HCT116 (cell line): Measurements from ENCODE around the gene SLC6A8. TPM values are rescaled to one million over a fixed set of nuclear protein-coding genes. Genes with fewer than 3 reads are reported as not detected.

Experiments
- ATAC-seq: fragments of 200-7000 bp; cut with Tn5 transposase; 2 replicates; pipeline ENCODE4 v1.9.1; 2020; ENCODE audit warnings: mild to moderate bottlenecking, moderate library complexity
- BruUV-seq: library from RNA; stranded (reverse); fragments of 400-500 nt; replicated peaks from 2 replicates; lab custom pipeline; 2021; lab: Mats Ljungman, UMichigan
- CTCF ChIA-PET: fragments of 300-600 bp; sonication (Branson Sonifier 250); formaldehyde crosslinking; loops from one replicate; lab custom pipeline; 2021; ENCODE audit warnings: antibody characterized with exemption; lab: Charles Lee
- POLR2A ChIA-PET: fragments of 300-600, 350-600 bp; sonication (Branson Sonifier 250); formaldehyde crosslinking; loops from one replicate; lab custom pipeline; 2021; ENCODE audit warnings: antibody characterized with exemption; lab: Charles Lee
- RAD21 ChIA-PET, 2 experiments: fragments of 300-600 bp; sonication (Branson Sonifier 250); formaldehyde crosslinking; loops; one replicate each; lab custom pipeline; 2023; ENCODE audit warnings: low total read pairs in 2 of 2; ENCODE audit not compliant: uncharacterized antibody in 2 of 2, unreplicated experiment in 2 of 2, low non-redundant PET in 1 of 2; lab: Charles Lee
- DNase-seq: peaks from one replicate; pipeline ENCODE4 v3.0.0-alpha.2; 2010; ENCODE audit warnings: low read depth, low spot score
- H2AFZ ChIP-seq: fragments of 200-600 bp; shearing (Covaris generic), sonication (generic); 2 replicates; pipeline ENCODE4 v1.6.1; 2017; ENCODE audit warnings: low read depth, mixed run types, mixed read lengths, antibody characterized with exemption, low read length; ENCODE audit not compliant: poor library complexity, severe bottlenecking
- H3K27ac ChIP-seq: 2 replicates; pipeline ENCODE4 v1.5.1; 2012; ENCODE audit warnings: low read depth, low read length
- H3K27me3 ChIP-seq: fragments of 200-600 bp; sonication (generic); 2 replicates; pipeline ENCODE4 v1.6.1; 2016; ENCODE audit warnings: mixed run types, low read length, mixed read lengths; ENCODE audit not compliant: insufficient read depth
- H3K36me3 ChIP-seq, 2 experiments: fragments of 200-500 bp in 1 of 2; fragments of 200-600 bp in 1 of 2; sonication (Bioruptor generic) in 1 of 2; sonication (generic) in 1 of 2; 2 replicates each; pipeline versions ENCODE4 v1.5.1 to v1.6.1; 2014 to 2016; ENCODE audit warnings: low read length in 2 of 2, inconsistent platforms in 1 of 2, mixed read lengths in 1 of 2, mixed run types in 1 of 2; ENCODE audit not compliant: insufficient read depth in 2 of 2, control insufficient read depth in 1 of 2
- H3K4me1 ChIP-seq, 2 experiments: fragments of 200-600 bp in 1 of 2; sonication (generic) in 1 of 2; 2 replicates each; pipeline versions ENCODE4 v1.5.1 to v1.6.1; 2012 to 2017; ENCODE audit warnings: low read length in 2 of 2, inconsistent platforms in 1 of 2, mild to moderate bottlenecking in 1 of 2, mixed read lengths in 1 of 2, mixed run types in 1 of 2, moderate library complexity in 1 of 2; ENCODE audit not compliant: insufficient read depth in 2 of 2, control insufficient read depth in 1 of 2
- H3K4me2 ChIP-seq: fragments of 200-600 bp; sonication (generic); 2 replicates; pipeline ENCODE4 v1.6.1; 2017; ENCODE audit warnings: mixed run types, low read length, mixed read lengths
- H3K4me3 ChIP-seq, 2 experiments: fragments of 200-600 bp in 1 of 2; sonication (generic) in 1 of 2; replicated peaks in 1 of 2; 2 replicates each; pipeline ENCODE4 v1.5.1; 2011 to 2016; ENCODE audit warnings: low read length in 2 of 2, control low read depth in 1 of 2, low read depth in 1 of 2, mild to moderate bottlenecking in 1 of 2, mixed read lengths in 1 of 2, mixed run types in 1 of 2
- H3K79me2 ChIP-seq: fragments of 200-600 bp; sonication (generic); 2 replicates; pipeline ENCODE4 v1.6.1; 2017; ENCODE audit warnings: mild to moderate bottlenecking, mixed run types, low read length, moderate library complexity, mixed read lengths; ENCODE audit not compliant: insufficient read depth
- H3K9ac ChIP-seq: fragments of 200-600 bp; sonication (generic); 2 replicates; pipeline ENCODE4 v1.6.1; 2016; ENCODE audit warnings: low read length, mixed read lengths
- H3K9me2 ChIP-seq: fragments of 200-600 bp; sonication (generic), shearing (Covaris generic); 2 replicates; pipeline ENCODE4 v1.6.1; 2017; ENCODE audit warnings: mixed run types, mild to moderate bottlenecking, moderate library complexity; ENCODE audit not compliant: insufficient read depth
- H3K9me3 ChIP-seq, 2 experiments: fragments of 200-500 bp in 1 of 2; fragments of 200-600 bp in 1 of 2; sonication (Bioruptor generic) in 1 of 2; sonication (generic) in 1 of 2; 2 replicates each; pipeline ENCODE4 v1.6.1; 2014 to 2017; ENCODE audit warnings: low read length in 2 of 2, mixed read lengths in 2 of 2, inconsistent platforms in 1 of 2, low read depth in 1 of 2, mild to moderate bottlenecking in 1 of 2, mixed run types in 1 of 2, moderate library complexity in 1 of 2; ENCODE audit not compliant: control insufficient read depth in 1 of 2, insufficient read depth in 1 of 2
- H4K20me1 ChIP-seq: fragments of 200-600 bp; sonication (generic), shearing (Covaris generic); 2 replicates; pipeline ENCODE4 v1.6.1; 2017; ENCODE audit warnings: mixed run types, mild to moderate bottlenecking, moderate library complexity; ENCODE audit not compliant: insufficient read depth
- CTCF ChIP-seq, 3 experiments: fragments of 200-600 bp in 1 of 3; sonication (generic) in 1 of 3; IDR thresholded peaks in 2 of 3; conservative IDR thresholded peaks in 1 of 3; 2 replicates each; pipeline ENCODE4 v1.5.1; 2012 to 2017; ENCODE audit warnings: low read depth in 2 of 3, low read length in 2 of 3, antibody characterized with exemption in 1 of 3, borderline replicate concordance in 1 of 3, control low read depth in 1 of 3, mild to moderate bottlenecking in 1 of 3, mixed read lengths in 1 of 3, mixed run types in 1 of 3, moderate library complexity in 1 of 3; ENCODE audit not compliant: insufficient read depth in 1 of 3
- ELF1 ChIP-seq: IDR thresholded peaks from 2 replicates; pipeline ENCODE4 v1.6.1; 2012; ENCODE audit warnings: low read depth, borderline replicate concordance
- EZH2 ChIP-seq: fragments of 200-600 bp; sonication (generic); IDR thresholded peaks from 2 replicates; pipeline ENCODE4 v1.6.1; 2017; ENCODE audit warnings: antibody characterized with exemption, mixed run types
- FOSL1 ChIP-seq: IDR thresholded peaks from 2 replicates; pipeline ENCODE4 v1.6.1; 2012; ENCODE audit warnings: low read depth
- POLR2A ChIP-seq: IDR thresholded peaks from 2 replicates; pipeline ENCODE4 v1.7.0; 2011; ENCODE audit warnings: borderline replicate concordance; ENCODE audit not compliant: insufficient read depth, insufficient read length; ENCODE audit errors: extremely low read depth
- POLR2AphosphoS5 ChIP-seq: IDR thresholded peaks from 2 replicates; pipeline ENCODE4 v1.6.1; 2011; ENCODE audit warnings: mild to moderate bottlenecking, low read depth, low read length, moderate library complexity
- SIN3A ChIP-seq: IDR thresholded peaks from 2 replicates; pipeline ENCODE4 v1.6.1; 2012; ENCODE audit warnings: low read depth
- SRF ChIP-seq: IDR thresholded peaks from 2 replicates; pipeline ENCODE4 v1.6.1; 2012; ENCODE audit warnings: low read depth
- ZNF274 ChIP-seq: fragments of 200-500 bp; sonication (Bioruptor generic); IDR thresholded peaks from 2 replicates; pipeline ENCODE4 v1.6.1; 2014; ENCODE audit warnings: mild to moderate bottlenecking, low read depth, low read length, inconsistent platforms
- intact Hi-C: fragments of 100-400 bp; cut with micrococcal nuclease; formaldehyde crosslinking; loops from 2 replicates; pipeline ENCODE4 v1.10.0; 2022
- total RNA-seq: library from RNA; stranded (reverse); gene quantifications from one replicate; pipeline ENCODE4 v1.2.1, GENCODE V29; 2021; ENCODE audit not compliant: unreplicated experiment

Gene SLC6A8
- total RNA-seq, 1 experiment from 2014 or later: 101 TPM

- H3K27me3 ChIP-seq: no peaks in the 10 kb centered on the region
- CTCF ChIA-PET: interaction anchor here (0.8 to 2.5 kb wide), 14 partner anchors 11 to 251 kb away, joined by 3 to 25 read pairs (median 5); partner anchors contain the start of gene SLC6A8
- no peaks in the 10 kb centered on the region for H3K9me3 ChIP-seq
- no peak overlapping the region for H2AFZ ChIP-seq
- 0 out of 4 replicates have a peak, but pooled peaks cover 0 to 3% of the 10 kb centered on the region in 2 experiments for H3K4me1 ChIP-seq
- H3K4me2 ChIP-seq: no peak overlapping the region
- BruUV-seq: no TSS peak
- no peaks in the 10 kb centered on the region for H3K79me2 ChIP-seq
- RAD21 ChIA-PET: interaction anchor here (0.7 to 1.1 kb wide), 3 partner anchors 129 to 277 kb away, joined by 3 to 7 read pairs (median 4); no protein-coding TSS in a partner anchor
- no peaks in the 10 kb centered on the region for H3K36me3 ChIP-seq
- H3K27ac ChIP-seq: no peak overlapping the region; the same call in 1 of the 2 replicates
- H3K4me3 ChIP-seq: no peak overlapping the region
- POLR2A ChIA-PET: no interaction called here
- H4K20me1 ChIP-seq: no peaks in the 10 kb centered on the region
- no peaks in the 10 kb centered on the region for H3K9me2 ChIP-seq
- H3K9ac ChIP-seq: no peak overlapping the region
- no peak for DNase-seq
- intact Hi-C loops: loop anchor here (1.0 to 10.0 kb wide), 5 partner anchors 54 to 714 kb away; no protein-coding TSS in a partner anchor
- TF ChIP-seq FOSL1 (no peak), EZH2 (no peak), ZNF274 (no peak), POLR2A (no peak), ELF1 (no peak)
- ATAC-seq: no peak
Observed at GRCh38 chrX:153668423-153669173, 19.1 kb upstream of the SLC6A8 start.

DNA sequence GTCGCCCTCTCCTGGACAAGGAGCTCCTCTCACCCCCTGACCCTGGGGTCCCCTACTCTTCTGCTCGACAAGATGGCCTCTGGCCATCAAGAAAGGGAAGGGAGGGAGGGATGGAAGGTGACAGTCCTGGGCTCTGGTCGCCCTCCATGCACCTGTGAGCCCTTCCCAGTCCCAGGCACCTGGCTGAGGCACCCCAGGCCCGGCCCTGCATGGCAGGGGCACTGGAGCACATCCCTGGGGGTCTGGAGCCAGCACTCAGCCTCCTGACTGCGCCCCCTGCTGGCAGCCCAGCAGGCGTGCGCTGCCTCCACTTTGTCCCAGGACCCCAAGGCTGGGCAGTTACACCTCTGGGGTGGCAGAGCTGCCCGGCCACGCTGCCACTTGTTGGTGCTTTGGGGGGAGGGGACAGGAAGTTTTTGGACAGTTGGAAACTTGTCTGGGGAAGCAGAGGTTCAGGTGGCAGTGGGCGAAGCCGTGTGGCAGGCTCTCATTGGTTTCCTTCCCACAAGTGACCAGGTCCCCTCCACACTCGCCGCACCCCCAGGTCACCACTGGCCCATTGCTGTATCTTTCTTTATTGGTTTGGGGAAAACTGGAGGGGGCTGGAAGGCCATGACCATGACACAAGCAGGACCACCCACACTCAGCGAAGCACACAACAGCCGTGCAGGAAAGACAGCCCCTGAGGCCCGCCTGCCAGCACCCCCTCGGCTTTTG lies 18.4 kb upstream of the SLC6A8 start:
- Histone ChIP-seq H3K4me1 (0 out of 4 replicates have a peak, but pooled peaks cover 0 to 3% of the 10 kb centered on the region in 2 experiments), H3K27me3 (no peaks in the 10 kb centered on the region), H4K20me1 (no peaks in the 10 kb centered on the region), H3K9ac (no peak overlapping the region), H3K4me3 (no peak overlapping the region), H3K9me3 (no peaks in the 10 kb centered on the region), H3K4me2 (no peak overlapping the region), H3K79me2 (no peaks in the 10 kb centered on the region), H3K9me2 (no peaks in the 10 kb centered on the region), H3K27ac (no peak overlapping the region), H2AFZ (no peak overlapping the region), H3K36me3 (no peaks in the 10 kb centered on the region)
- ChIA-PET RAD21 (no interaction called here), POLR2A (no interaction called here), CTCF (interaction anchor here (0.9 to 2.2 kb wide), 5 partner anchors 18 to 251 kb away, joined by 3 to 12 read pairs (median 7); partner anchors contain the start of gene SLC6A8)
- DNase-seq: no peak
- no peak for TF ChIP-seq SRF
- TF ChIP-seq EZH2: no peak
- peak in 2 of 3 experiments; percentile 73 to 78; a peak in 4 of 6 replicates for TF ChIP-seq CTCF (IDR thresholded peaks at IDR 0.05 in 2 of 3, conservative IDR thresholded peaks at IDR 0.05 in 1 of 3; ENCODE audit: borderline replicate concordance in 1 of 3, insufficient read depth in 1 of 3, low read depth in 2 of 3, low read length in 2 of 3)
- TF ChIP-seq SIN3A: no peak
- TF ChIP-seq POLR2AphosphoS5: no peak
- BruUV-seq: no TSS peak
- peak; percentile 68 for ATAC-seq
- intact Hi-C loops: loop anchor here (10.0 kb wide), 3 partner anchors 55 to 715 kb away; no protein-coding TSS in a partner anchor
